ENCODE measurements around the gene SYNPR.

DNA sequence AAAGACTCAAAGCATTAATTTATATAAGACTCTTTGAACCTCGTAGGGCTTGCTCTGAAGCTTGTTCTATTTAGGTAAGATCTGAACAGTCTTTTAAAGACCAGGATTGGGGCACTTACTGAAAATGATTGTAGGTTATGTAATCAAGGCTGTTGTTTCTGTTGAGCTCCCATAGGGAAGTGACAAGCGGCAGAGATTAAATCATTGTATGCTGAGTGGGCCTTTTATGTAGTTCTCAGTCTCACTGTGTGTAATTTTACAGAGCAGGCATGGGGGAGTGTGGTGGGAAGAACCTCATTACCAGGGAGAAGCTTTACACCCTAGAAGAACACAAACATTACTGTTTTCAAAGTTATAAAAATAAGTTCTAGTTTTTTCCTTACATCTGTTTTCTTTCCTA lies 214.4 kb downstream of the SYNPR start:
- TF ChIP-seq CTCF (conservative IDR thresholded peaks at IDR 0.05; ENCODE audit: low read depth, low read length) (no peak), EZH2 (IDR thresholded peaks at IDR 0.05; ENCODE audit: low read length, unreplicated experiment) (no peak), EZH2phosphoT487 (IDR thresholded peaks at IDR 0.05; ENCODE audit: borderline replicate concordance, low read length) (no peak)

Measured in PC-3 (cell line).